Adrenal gland (tissue), 12 donors: ENCODE data around the gene RDX. TPM values are rescaled to one million over a fixed set of nuclear protein-coding genes. Genes with fewer than 3 reads are reported as not detected.
A peak's percentile ranks its signal among the peaks of the same experiment; 100 is the strongest.

Source experiments
- DNase-seq, 7 donors: peaks; one replicate each; pipeline ENCODE4 v3.0.0-alpha.2; 2019 to 2020
- H3K27ac ChIP-seq, 5 donors: fragments of 200-600 bp; sonication (generic) in 4 of 5; 1 replicate in 3 of 5; 2 replicates in 2 of 5; pipeline versions ENCODE4 v1.5.1 to v1.8.0; 2016 to 2020; ENCODE audit warnings: mild to moderate bottlenecking in 1 of 5
- H3K27me3 ChIP-seq: fragments of 200-600 bp; 2 replicates; pipeline ENCODE4 v1.8.0; 2021
- H3K36me3 ChIP-seq, 2 donors: fragments of 200-600 bp; replicated peaks in 1 of 2; 1 replicate in 1 of 2; 2 replicates in 1 of 2; pipeline versions ENCODE4 v1.5.1 to v1.8.0; 2018 to 2022
- H3K4me1 ChIP-seq, 2 donors: fragments of 200-600 bp; replicated peaks in 1 of 2; 1 replicate in 1 of 2; 2 replicates in 1 of 2; pipeline versions ENCODE4 v1.5.1 to v1.8.0; 2018 to 2021
- H3K4me3 ChIP-seq, 4 donors: fragments of 200-600 bp; sonication (generic) in 3 of 4; one replicate each; pipeline ENCODE4 v1.5.1; 2016 to 2018
- H3K9me3 ChIP-seq, 3 donors: fragments of 200-600 bp; sonication (generic) in 1 of 3; replicated peaks in 1 of 3; 1 replicate in 2 of 3; 2 replicates in 1 of 3; pipeline versions ENCODE4 v1.5.1 to v1.8.0; 2016 to 2021
- POLR2A ChIP-seq, 2 donors: fragments of 450-650 bp; IDR thresholded peaks; one replicate each; pipeline ENCODE4 v1.6.1; 2017; ENCODE audit warnings: antibody characterized with exemption in 2 of 2, mild to moderate bottlenecking in 2 of 2, moderate library complexity in 1 of 2
- WGBS, 4 donors: extraction: QIAGEN DNeasy Blood & Tissue Kit in 2 of 4; methylation state at CpG; one replicate each; pipeline versions ENCODE4 v1.1.5 to v1.1.7; 2013 to 2017; 5-methylcytosine and 5-hydroxymethylcytosine counted together
- intact Hi-C, 2 donors: fragments of 100-400 bp; cut with DNase I; formaldehyde crosslinking; loops; one replicate each; pipeline versions ENCODE4 v1.14.1 to v1.15.0; 2022 to 2023
- polyA plus RNA-seq, 3 donors: library from polyadenylated mRNA; stranded (reverse); fragments of 200-250 nt in 2 of 3; fragments of 350-450 nt in 1 of 3; fragmentation: Illumina TruSeq in 1 of 3; extraction: RNeasy Lipid Tissue Mini Kit (QIAGEN cat#74804) in 1 of 3; gene quantifications; one replicate each; pipeline ENCODE4 v1.2.3, GENCODE V29; 2013 to 2014
- total RNA-seq, 9 donors: library from RNA; depleted of rRNA in 4 of 9; stranded (reverse); fragments of >200 nt in 4 of 9; fragments of 120-200 nt in 1 of 9; fragmentation: NEBNext Ultra II Directional in 1 of 9; extraction: Animal tissue kit (Norgen Biotek cat#: 25700) in 1 of 9; gene quantifications; one replicate each; pipeline versions ENCODE4 v1.1.0 to v1.2.4, GENCODE V29; 2013 to 2023
- TF ChIP-seq, protein P1 (sequence below), 6 experiments: fragments of 450-650 bp in 4 of 6; fragments of 200-600 bp in 2 of 6; sonication (generic) in 1 of 6; IDR thresholded peaks; 1 replicate in 5 of 6; 2 replicates in 1 of 6; pipeline versions ENCODE4 v1.5.1 to v1.8.0; 2016 to 2021; ENCODE audit warnings: antibody characterized with exemption in 6 of 6, mild to moderate bottlenecking in 2 of 6, moderate library complexity in 1 of 6
- donor health status: healthy with polysubstance abuse.
- donor health status: Bipolar disorder and iron deficiency.
- donor health status: DM: yes; HTN: yes; CAD: no.
- donor health status: DM: no; HTN: no; CAD: no.
- donor health status: DM: no; HTN: no; CAD: no.
- donor health status: DM: yes; HTN: yes; CAD: no.

The RDX gene
- total and polyA plus RNA-seq, 12 donors: 82.4 to 1,153 (median 588) TPM

DNA sequence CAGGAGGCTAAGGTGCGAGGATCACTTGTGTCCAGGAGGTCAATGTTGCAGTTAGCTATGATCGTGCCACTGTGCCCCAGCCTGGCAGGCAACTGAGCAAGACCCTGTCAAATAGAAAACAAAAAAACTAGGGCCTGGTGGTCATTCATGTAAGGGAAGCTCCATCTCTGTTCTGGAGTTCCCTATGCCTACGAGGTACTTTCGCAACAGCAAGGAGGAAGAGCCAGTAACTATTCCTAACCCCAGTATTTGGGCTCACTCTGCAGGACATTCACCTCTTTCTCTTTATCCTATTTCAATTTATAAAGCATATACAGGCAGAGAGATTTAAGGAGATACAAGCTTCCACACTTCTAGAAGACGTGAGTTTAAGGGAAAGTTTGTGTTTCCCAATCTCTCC, 46.6 kb downstream of the RDX start:
- DNase-seq: no peak
- Histone ChIP-seq H3K36me3 (peaks cover 0 to 80% of the 10 kb centered on the region in 2 donors), H3K4me1 (peaks cover 8 to 40% of the 10 kb centered on the region in 2 donors), H3K4me3 (no peak overlapping the region), H3K27ac (peak overlapping the region in 2 of 5 donors; percentile 24 to 31), H3K27me3 (no peaks in the 10 kb centered on the region), H3K9me3 (no peaks in the 10 kb centered on the region)
- intact Hi-C loops: no loop called here
- WGBS, 4 donors: 86 to 91% (median 88%) methylated on average over 5 of the region's 5 CpGs
- no peak for TF ChIP-seq POLR2A (IDR thresholded peaks at IDR 0.05)
- TF ChIP-seq, protein P1, sequence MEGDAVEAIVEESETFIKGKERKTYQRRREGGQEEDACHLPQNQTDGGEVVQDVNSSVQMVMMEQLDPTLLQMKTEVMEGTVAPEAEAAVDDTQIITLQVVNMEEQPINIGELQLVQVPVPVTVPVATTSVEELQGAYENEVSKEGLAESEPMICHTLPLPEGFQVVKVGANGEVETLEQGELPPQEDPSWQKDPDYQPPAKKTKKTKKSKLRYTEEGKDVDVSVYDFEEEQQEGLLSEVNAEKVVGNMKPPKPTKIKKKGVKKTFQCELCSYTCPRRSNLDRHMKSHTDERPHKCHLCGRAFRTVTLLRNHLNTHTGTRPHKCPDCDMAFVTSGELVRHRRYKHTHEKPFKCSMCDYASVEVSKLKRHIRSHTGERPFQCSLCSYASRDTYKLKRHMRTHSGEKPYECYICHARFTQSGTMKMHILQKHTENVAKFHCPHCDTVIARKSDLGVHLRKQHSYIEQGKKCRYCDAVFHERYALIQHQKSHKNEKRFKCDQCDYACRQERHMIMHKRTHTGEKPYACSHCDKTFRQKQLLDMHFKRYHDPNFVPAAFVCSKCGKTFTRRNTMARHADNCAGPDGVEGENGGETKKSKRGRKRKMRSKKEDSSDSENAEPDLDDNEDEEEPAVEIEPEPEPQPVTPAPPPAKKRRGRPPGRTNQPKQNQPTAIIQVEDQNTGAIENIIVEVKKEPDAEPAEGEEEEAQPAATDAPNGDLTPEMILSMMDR (IDR thresholded peaks at IDR 0.05): no peak

DNA sequence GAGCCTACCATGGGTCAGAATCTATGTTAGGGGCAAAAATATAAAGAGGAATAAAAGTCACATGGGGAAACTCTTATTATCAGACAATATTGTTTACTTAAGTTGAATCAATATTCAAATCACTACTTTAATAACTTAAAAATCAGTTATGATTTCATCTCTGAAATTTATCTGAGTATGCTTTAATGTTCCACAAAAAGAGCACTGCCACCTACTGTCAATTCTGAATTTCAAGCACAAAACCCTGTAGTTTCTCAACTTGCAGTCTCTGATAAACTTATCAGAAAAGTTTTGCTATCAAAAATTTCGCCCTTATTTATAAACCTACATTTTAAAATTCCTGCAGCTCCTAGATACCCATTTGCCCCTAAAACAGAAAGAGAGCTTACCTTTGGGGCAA, 47.3 kb downstream of the RDX start:
- peak overlapping the region in 1 of 5 donors; percentile 31 for H3K27ac ChIP-seq
- no peaks in the 10 kb centered on the region for H3K27me3 ChIP-seq
- H3K36me3 ChIP-seq: peaks cover 0 to 75% of the 10 kb centered on the region in 2 donors
- no peaks in the 10 kb centered on the region for H3K9me3 ChIP-seq
- TF ChIP-seq POLR2A (IDR thresholded peaks at IDR 0.05): no peak
- TF ChIP-seq, protein P1 (IDR thresholded peaks at IDR 0.05): peak in 4 of 6 experiments; percentile 6 to 31 (median 22)
- peaks cover 8 to 40% of the 10 kb centered on the region in 2 donors for H3K4me1 ChIP-seq
- H3K4me3 ChIP-seq: no peak overlapping the region
- intact Hi-C loops: no loop called here
- DNase-seq: no peak
- 59 to 77% (median 70%) methylated on average over 1 of the region's 1 CpG for WGBS, 4 donors

DNA sequence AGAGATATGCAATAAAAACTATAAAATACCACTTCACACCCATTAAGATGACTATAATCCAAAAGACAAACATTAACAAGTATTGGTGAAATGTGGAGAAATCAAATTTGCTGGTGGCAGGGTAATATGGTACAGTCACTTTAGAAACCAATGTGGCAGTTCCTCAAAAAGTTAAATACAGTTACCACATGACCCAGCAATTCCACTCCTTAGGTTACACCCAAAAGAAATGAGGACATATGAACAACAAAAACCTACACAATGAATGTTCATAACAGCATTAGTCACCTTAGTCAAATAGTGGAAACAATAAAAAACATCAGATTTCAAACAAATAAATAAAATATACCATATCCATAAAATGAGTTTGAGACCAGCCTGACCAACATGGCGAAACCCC, 52.6 kb downstream of the RDX start:
- H3K9me3 ChIP-seq: no peaks in the 10 kb centered on the region
- no peak for DNase-seq
- H3K4me1 ChIP-seq: peaks cover 0 to 8% of the 10 kb centered on the region in 2 donors
- peaks cover 0 to 56% of the 10 kb centered on the region in 2 donors for H3K36me3 ChIP-seq
- 87 to 100% (median 98%) methylated on average over 1 of the region's 1 CpG for WGBS, 4 donors
- no peak overlapping the region for H3K4me3 ChIP-seq
- no peaks in the 10 kb centered on the region for H3K27me3 ChIP-seq
- TF ChIP-seq, protein P1 (IDR thresholded peaks at IDR 0.05): no peak
- TF ChIP-seq POLR2A (IDR thresholded peaks at IDR 0.05): no peak
- H3K27ac ChIP-seq: no peak overlapping the region
- intact Hi-C loops: no loop called here

GRCh38 chr11:110242746-110243145, 53.7 kb downstream of the RDX start:
- H3K36me3 ChIP-seq: peaks cover 0 to 56% of the 10 kb centered on the region in 2 donors
- H3K27ac ChIP-seq: no peak overlapping the region
- peaks cover 0 to 8% of the 10 kb centered on the region in 2 donors for H3K4me1 ChIP-seq
- intact Hi-C loops: no loop called here
- TF ChIP-seq, protein P1 (IDR thresholded peaks at IDR 0.05): no peak
- TF ChIP-seq POLR2A (IDR thresholded peaks at IDR 0.05): no peak
- H3K4me3 ChIP-seq: no peak overlapping the region
- no peak for DNase-seq
- no peaks in the 10 kb centered on the region for H3K9me3 ChIP-seq
- no peaks in the 10 kb centered on the region for H3K27me3 ChIP-seq
